K562 (cell line): ENCODE results near the gene THBS2.

Source experiments
- FOXK2 ChIP-seq, 2 experiments: fragments of 450-650 bp; IDR thresholded peaks in 1 of 2; conservative IDR thresholded peaks in 1 of 2; 2 replicates each; pipeline ENCODE4 v1.6.1; 2016; ENCODE audit warnings: low read depth in 2 of 2, mild to moderate bottlenecking in 1 of 2
- HCFC1 ChIP-seq: IDR thresholded peaks from 2 replicates; pipeline ENCODE4 v1.6.1; 2012; ENCODE audit warnings: low read depth, low read length, improper control_type of control experiment
- PTTG1 ChIP-seq: fragments of 450-650 bp; IDR thresholded peaks from 2 replicates; pipeline ENCODE4 v1.6.1; 2016; ENCODE audit warnings: low read depth, mild to moderate bottlenecking, missing genetic modification characterization, missing compliant biosample characterization
- RB1 ChIP-seq: fragments of 450-650 bp; IDR thresholded peaks from 2 replicates; pipeline ENCODE4 v1.6.1; 2017; ENCODE audit warnings: low read depth, mild to moderate bottlenecking
- TOE1 ChIP-seq, 2 experiments: fragments of 450-650 bp in 1 of 2; sonication (generic) in 1 of 2; formaldehyde crosslinking in 1 of 2; IDR thresholded peaks; 2 replicates each; pipeline versions ENCODE4 v1.7.1 to v1.8.0; 2016 to 2022; ENCODE audit warnings: borderline replicate concordance in 2 of 2, mild to moderate bottlenecking in 2 of 2, antibody characterized with exemption in 1 of 2, inconsistent platforms in 1 of 2, low read depth in 1 of 2, missing genetic modification reagents in 1 of 2, moderate library complexity in 1 of 2
- ZNF740 ChIP-seq, 3 experiments: fragments of 200-800 bp in 1 of 3; sonication (Bioruptor generic) in 1 of 3; sonication (generic) in 1 of 3; formaldehyde crosslinking in 1 of 3; IDR thresholded peaks; 2 replicates each; pipeline versions ENCODE4 v1.6.1 to v1.8.0; 2016 to 2022; ENCODE audit warnings: mild to moderate bottlenecking in 2 of 3, missing compliant biosample characterization in 2 of 3, missing genetic modification characterization in 2 of 3, missing genetic modification reagents in 1 of 3
- TF ChIP-seq, protein P1 (sequence below), 3 experiments: IDR thresholded peaks in 2 of 3; conservative IDR thresholded peaks in 1 of 3; 2 replicates each; pipeline ENCODE4 v1.5.1; 2011 to 2012; ENCODE audit warnings: low read length in 3 of 3, mild to moderate bottlenecking in 3 of 3, control low read depth in 2 of 3, improper control_type of control experiment in 1 of 3, inconsistent platforms in 1 of 3, low read depth in 1 of 3, mixed read lengths in 1 of 3, moderate library complexity in 1 of 3; ENCODE audit not compliant: insufficient read depth in 2 of 3

DNA sequence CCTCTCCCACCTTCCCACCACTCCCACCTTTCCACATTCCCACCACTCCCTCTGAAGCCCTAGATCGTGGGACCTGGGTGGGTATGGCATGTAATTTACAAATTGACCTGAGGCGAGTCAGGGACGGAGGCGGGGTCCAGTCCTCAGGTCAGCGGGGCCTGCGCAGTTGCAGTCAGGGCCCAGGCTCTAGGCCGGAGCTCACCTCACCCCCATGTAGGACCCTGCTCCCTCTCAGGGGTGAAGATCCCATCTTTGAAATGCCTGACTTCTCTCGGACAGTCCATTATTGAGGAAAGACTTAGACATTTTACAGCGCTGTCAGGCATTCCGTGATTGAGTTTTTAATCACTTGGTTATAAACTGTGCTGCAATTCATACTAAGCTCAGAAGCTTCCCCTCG lies 10.5 kb downstream of the THBS2 start:
- TF ChIP-seq, protein P1, sequence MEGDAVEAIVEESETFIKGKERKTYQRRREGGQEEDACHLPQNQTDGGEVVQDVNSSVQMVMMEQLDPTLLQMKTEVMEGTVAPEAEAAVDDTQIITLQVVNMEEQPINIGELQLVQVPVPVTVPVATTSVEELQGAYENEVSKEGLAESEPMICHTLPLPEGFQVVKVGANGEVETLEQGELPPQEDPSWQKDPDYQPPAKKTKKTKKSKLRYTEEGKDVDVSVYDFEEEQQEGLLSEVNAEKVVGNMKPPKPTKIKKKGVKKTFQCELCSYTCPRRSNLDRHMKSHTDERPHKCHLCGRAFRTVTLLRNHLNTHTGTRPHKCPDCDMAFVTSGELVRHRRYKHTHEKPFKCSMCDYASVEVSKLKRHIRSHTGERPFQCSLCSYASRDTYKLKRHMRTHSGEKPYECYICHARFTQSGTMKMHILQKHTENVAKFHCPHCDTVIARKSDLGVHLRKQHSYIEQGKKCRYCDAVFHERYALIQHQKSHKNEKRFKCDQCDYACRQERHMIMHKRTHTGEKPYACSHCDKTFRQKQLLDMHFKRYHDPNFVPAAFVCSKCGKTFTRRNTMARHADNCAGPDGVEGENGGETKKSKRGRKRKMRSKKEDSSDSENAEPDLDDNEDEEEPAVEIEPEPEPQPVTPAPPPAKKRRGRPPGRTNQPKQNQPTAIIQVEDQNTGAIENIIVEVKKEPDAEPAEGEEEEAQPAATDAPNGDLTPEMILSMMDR (IDR thresholded peaks at IDR 0.05 in 2 of 3, conservative IDR thresholded peaks at IDR 0.05 in 1 of 3; ENCODE audit: insufficient read depth in 2 of 3, low read depth in 1 of 3, low read length in 3 of 3), result no peak
- TF ChIP-seq PTTG1 (tag), result no peak
- TF ChIP-seq FOXK2 (conservative IDR thresholded peaks at IDR 0.05 in 1 of 2, IDR thresholded peaks at IDR 0.05 in 1 of 2; ENCODE audit: low read depth in 2 of 2), result no peak
- TF ChIP-seq HCFC1, result no peak
- no peak for TF ChIP-seq ZNF740 (CRISPR knock-in tag; IDR thresholded peaks at IDR 0.05)
- no peak for TF ChIP-seq ZNF740 (tag; IDR thresholded peaks at IDR 0.05)
- no peak for TF ChIP-seq RB1
- TF ChIP-seq TOE1 (IDR thresholded peaks at IDR 0.05; ENCODE audit: borderline replicate concordance), result no peak
- no peak for TF ChIP-seq TOE1 (CRISPR knock-in tag; IDR thresholded peaks at IDR 0.05; ENCODE audit: borderline replicate concordance, low read depth)
